ENCODE data around the gene COQ4.
"Not testable (repeated sequence)": the region's sequence is repeated elsewhere in the genome, so short reads cannot be mapped to it uniquely, and the experiment has no call there.

COQ4 gene

GRCh38 chr9:128298535-128299482 is 23.8 kb upstream of the COQ4 start:
- in situ Hi-C loops (cut with MboI; ENCODE audit: low sequenced_read_pairs), result loop anchor here (5.0 kb wide), 1 partner anchor 113 kb away; no protein-coding TSS in a partner anchor

GRCh38 chr9:128304136-128304970 is 18.3 kb upstream of the COQ4 start:
- in situ Hi-C loops (cut with MboI; ENCODE audit: low sequenced_read_pairs), result no loop called here

DNA sequence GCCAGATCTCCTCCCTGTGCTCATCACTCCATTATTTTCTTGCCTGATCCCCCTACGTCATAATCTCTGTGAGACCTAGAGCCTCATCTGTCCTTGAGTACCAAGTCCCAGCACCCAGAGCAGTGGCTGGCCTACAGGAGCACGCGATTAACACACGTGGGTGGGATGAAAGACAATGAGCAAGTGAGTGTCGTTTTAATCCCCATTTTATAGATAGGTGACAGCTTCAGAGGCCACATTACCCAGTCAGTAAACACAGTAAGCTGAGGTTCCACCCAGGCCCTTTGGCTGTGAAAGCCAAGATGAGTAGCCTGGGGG is 17.7 kb upstream of the COQ4 start:
- in situ Hi-C loops (cut with MboI; ENCODE audit: low sequenced_read_pairs), result no loop called here

GRCh38 chr9:128309551-128309950 is 13.1 kb upstream of the COQ4 start:
- in situ Hi-C loops (cut with MboI; ENCODE audit: low sequenced_read_pairs), result no loop called here

DNA sequence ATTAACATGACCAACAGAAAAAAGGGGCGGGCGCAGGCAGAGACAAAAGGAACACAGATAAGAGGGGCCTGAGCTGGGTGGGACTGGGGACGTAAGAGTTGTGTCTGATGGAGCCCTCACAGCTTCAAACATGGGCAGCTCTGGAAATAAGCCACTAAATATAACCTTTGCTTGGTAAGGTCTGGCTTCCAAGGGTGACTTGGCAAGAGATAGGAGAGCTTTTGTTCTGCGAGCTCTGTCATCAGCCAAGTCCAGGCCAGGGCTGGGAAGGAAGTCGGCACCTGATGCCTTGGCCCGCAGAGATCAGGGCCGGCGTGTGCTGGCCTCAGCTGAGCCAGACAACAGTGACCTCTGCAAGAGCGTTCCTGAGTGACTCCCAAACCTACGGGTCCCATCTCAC is 12.2 kb upstream of the COQ4 start:
- in situ Hi-C loops (cut with MboI; ENCODE audit: low sequenced_read_pairs), result no loop called here

- in situ Hi-C loops (cut with MboI; ENCODE audit: low sequenced_read_pairs), result no loop called here
Measured at GRCh38 chr9:128314697-128315096, 7.9 kb upstream of the COQ4 start.

GRCh38 chr9:128316421-128316820 is 6.2 kb upstream of the COQ4 start:
- in situ Hi-C loops (cut with MboI; ENCODE audit: low sequenced_read_pairs), result no loop called here

DNA sequence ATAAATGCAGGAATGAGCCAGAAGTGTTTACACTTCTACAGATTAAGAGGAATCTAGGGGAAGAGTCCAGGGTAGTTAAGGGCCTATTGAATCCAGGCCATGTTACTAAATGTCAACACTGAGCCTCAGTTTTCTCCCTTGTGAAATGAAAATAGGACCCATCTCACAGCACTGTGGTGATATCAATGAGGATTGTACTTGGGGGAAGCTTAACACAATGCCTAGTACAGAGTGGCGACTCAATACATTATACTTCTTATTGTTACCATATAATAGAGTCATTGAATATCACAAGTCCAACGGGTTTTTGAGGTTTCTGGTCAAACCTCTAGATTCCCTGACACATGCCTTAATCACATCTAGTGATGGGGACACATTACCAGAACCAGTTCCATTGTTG is 5.0 kb upstream of the COQ4 start:
- in situ Hi-C loops (cut with MboI; ENCODE audit: low sequenced_read_pairs), result no loop called here

- in situ Hi-C loops (cut with MboI; ENCODE audit: low sequenced_read_pairs), result no loop called here
Measured at GRCh38 chr9:128321343-128321742, 1.3 kb upstream of the COQ4 start.

- in situ Hi-C loops (cut with MboI; ENCODE audit: low sequenced_read_pairs), result no loop called here
Measured at GRCh38 chr9:128321879-128322403, 698 bp upstream of the COQ4 start.

- in situ Hi-C loops (cut with MboI; ENCODE audit: low sequenced_read_pairs), result no loop called here
Measured at GRCh38 chr9:128323212-128323730, 632 bp downstream of the COQ4 start.

GRCh38 chr9:128323791-128324190 is 1.2 kb downstream of the COQ4 start:
- in situ Hi-C loops (cut with MboI; ENCODE audit: low sequenced_read_pairs), result no loop called here

GRCh38 chr9:128324401-128324800 is 1.8 kb downstream of the COQ4 start:
- in situ Hi-C loops (cut with MboI; ENCODE audit: low sequenced_read_pairs), result no loop called here

DNA sequence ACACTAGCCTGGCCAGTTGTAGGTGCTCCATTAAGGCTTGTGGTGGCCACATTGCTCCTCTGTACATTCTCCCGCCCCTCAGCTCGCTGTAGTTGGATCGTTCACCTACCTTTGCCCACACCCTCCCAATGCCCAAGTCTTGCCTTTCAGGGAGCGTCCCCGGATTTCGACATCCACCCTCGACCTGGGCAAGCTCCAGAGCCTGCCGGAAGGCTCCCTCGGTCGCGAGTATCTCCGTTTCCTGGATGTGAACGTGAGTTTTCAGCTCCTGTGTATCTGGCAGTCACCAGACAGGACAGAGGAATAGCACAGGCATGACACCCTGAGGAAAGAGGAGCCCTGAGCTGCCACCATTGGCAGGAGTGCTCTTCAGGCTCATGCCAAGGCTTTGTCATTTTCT is 3.0 kb downstream of the COQ4 start:
- in situ Hi-C loops (cut with MboI; ENCODE audit: low sequenced_read_pairs), result no loop called here

DNA sequence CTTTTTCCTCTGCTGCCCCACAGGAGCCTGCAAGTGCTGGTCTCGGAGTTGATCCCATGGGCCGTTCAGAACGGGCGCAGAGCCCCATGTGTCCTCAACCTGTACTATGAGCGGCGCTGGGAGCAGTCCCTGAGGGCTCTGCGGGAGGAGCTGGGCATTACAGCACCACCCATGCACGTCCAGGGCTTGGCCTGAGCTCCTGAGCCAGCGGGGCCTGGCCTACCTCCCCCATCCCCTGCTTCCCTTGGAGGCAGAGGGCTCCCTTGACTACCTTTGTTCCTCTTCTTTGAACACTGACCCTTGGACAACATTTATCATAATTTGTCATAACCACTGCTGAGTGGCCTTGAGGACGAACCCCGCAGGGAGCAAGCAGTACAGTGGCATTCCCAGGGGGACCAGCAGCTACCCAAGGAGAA is 10.8 kb downstream of the COQ4 start:
- in situ Hi-C loops (cut with MboI; ENCODE audit: low sequenced_read_pairs), result no loop called here

DNA sequence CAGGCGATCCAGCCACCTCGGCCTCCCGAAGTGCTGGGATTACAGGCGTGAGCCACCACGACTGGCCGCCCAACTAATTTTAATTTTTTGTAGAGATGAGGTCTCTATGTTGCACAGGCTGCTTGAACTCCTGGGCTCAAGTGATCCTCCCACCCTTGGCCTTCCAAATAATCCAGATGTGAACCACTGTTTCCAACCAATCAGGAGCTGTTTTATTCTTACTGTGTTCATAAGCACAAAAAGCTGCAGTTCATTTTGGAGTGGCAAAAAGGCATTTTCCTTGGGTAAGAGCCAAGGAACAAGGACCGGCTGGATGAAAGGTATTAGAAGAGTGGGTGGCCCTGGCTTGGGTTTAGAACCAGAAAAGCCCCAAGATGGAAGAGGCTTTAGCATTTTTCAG is 12.5 kb downstream of the COQ4 start:
- in situ Hi-C loops (cut with MboI; ENCODE audit: low sequenced_read_pairs), result no loop called here

DNA sequence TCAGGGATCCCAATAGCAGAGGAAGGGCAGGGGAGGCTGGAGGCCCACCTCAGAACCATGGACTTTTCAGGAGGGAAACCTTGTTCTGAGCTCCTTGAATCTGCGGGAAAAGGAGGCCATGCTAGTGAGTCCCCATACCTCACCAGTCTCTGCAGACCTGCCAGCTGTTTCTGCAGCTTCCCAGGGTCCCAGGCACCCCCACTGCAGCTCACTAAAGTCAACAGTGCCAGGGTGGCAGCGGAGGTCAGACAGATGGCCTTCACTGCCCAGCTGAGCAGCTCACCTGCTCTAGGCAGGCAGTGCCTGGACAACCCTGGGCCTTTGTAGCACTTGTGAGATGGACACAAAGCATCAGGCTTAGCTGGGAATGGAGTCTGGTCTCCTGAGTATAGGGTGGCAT is 13.3 kb downstream of the COQ4 start:
- in situ Hi-C loops (cut with MboI; ENCODE audit: low sequenced_read_pairs), result no loop called here

DNA sequence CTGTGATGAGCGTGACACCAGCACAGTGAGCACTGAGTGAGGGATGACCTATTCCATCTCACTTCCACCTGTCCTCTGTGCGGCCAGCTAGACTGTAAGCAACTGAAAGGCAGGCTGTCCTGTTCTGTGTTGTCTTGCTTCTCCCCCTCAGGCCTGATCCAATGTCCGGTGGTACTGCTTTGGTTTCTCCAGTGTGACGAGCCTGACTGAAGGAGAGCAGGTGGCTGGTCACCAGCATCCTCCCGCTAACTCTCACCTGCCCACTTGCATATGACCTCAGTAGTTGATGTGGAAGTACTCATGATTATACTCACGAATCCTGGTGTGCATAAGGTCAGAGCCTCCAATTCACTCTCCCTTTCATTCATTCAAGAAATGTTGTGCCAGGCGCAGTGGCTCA is 15.3 kb downstream of the COQ4 start:
- in situ Hi-C loops (cut with MboI; ENCODE audit: low sequenced_read_pairs), result no loop called here

DNA sequence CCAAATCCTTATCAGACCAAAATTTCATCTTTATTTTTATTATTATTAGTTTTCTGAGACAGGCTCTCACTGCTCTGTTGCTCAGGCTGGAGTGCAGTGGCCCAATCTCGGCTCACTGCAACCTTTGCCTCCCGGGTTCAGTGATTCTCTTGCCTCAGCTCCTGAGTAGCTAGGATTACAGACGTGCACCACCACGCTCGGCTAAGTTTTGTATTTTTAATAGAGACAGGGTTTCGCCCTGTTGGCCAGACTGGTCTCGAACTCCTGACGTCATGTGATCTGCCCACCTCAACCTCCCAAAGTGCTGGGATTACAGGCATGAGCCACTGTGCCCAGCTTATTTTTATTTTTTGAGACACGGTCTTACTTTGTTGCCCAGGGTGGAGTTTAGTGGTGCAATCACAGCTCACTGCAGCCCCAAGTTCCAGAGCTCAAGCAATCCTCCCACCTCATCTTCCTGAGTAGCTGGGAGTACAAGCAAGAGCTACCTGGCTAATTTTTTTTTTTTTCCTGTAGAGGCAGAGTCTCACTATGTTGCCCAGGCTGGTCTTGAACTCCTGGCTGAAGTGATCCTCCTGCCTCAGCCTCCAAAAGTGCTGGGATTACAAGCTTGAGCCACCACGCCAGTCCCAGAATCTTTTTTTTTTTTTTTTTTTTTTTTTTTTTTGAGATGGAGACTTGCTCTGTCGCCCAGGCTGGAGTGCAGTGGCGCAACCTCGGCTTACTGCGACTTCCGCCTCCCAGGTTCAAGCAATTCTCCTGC is 16.4 kb downstream of the COQ4 start:
- in situ Hi-C loops (cut with MboI; ENCODE audit: low sequenced_read_pairs), result not testable (repeated sequence)

GRCh38 chr9:128339761-128340690 is 17.4 kb downstream of the COQ4 start, which contains the start of gene SLC27A4:
Gene SLC27A4 (plus strand): TSS chr9:128340527. CDS start chr9:128343133, 2,606 bp downstream.
- in situ Hi-C loops (cut with MboI; ENCODE audit: low sequenced_read_pairs), result no loop called here

All from HL-60/S4 treated with phorbol 12-myristate 13-acetate at 8.2 ng/mL for 4 days and 3 days (cell line).